GM12878 (cell line): ENCODE measurements around the gene SACS. TPM values are rescaled to one million over a fixed set of nuclear protein-coding genes. Genes with fewer than 3 reads are reported as not detected.

ENCODE experiments used
- ATAC-seq: fragments of 200-7000 bp; cut with Tn5 transposase; 3 replicates; pipeline ENCODE4 v1.9.1; 2020; ENCODE audit warnings: mild to moderate bottlenecking, moderate library complexity
- BruUV-seq: library from RNA; stranded (reverse); fragments of 400-500 nt; replicated peaks from 2 replicates; lab custom pipeline; 2021; lab: Mats Ljungman, UMichigan
- CTCF ChIA-PET: fragments of 300-600 bp; sonication (Branson Sonifier 250); formaldehyde crosslinking; extraction: SDS; loops from one replicate; lab custom pipeline; 2021; ENCODE audit warnings: inconsistent platforms; lab: Yijun Ruan, JAX
- POLR2A ChIA-PET: fragments of 350-600 bp; formaldehyde crosslinking; extraction: SDS; loops from one replicate; lab custom pipeline; 2021; ENCODE audit warnings: inconsistent platforms; lab: Charles Lee
- RAD21 ChIA-PET: fragments of 300-600 bp; sonication (Branson Sonifier 250); formaldehyde crosslinking; loops from one replicate; lab custom pipeline; 2023; ENCODE audit warnings: antibody characterized with exemption; ENCODE audit not compliant: unreplicated experiment; lab: Charles Lee
- SMC1A ChIA-PET: fragments of 300-600 bp; sonication (Branson Sonifier 250); formaldehyde crosslinking; loops from one replicate; lab custom pipeline; 2023; ENCODE audit not compliant: unreplicated experiment, uncharacterized antibody; lab: Charles Lee
- DNase-seq: peaks from one replicate; pipeline ENCODE4 v3.0.0-alpha.2; 2011; ENCODE audit warnings: low read depth, low spot score
- FAIRE-seq: peaks from 3 replicates; lab custom pipeline; 2011; peaks lifted over from hg19 to GRCh38; lab: Jason Lieb, UNC
- H2AFZ ChIP-seq: 2 replicates; pipeline ENCODE4 v1.6.0; 2011; ENCODE audit warnings: low read depth, low read length, control low read depth; ENCODE audit not compliant: control insufficient read depth
- H3K27ac ChIP-seq: 2 replicates; pipeline ENCODE4 v1.5.1; 2011; ENCODE audit warnings: control low read depth; ENCODE audit not compliant: control insufficient read depth, insufficient read depth
- H3K27me3 ChIP-seq, 2 experiments: replicated peaks in 1 of 2; 2 replicates each; pipeline versions ENCODE4 v1.6.0 to v1.6.1; 2011; ENCODE audit warnings: low read length in 1 of 2; ENCODE audit not compliant: control insufficient read depth in 2 of 2, insufficient read depth in 2 of 2
- H3K36me3 ChIP-seq, 2 experiments: 2 replicates each; pipeline ENCODE4 v1.5.1; 2011; ENCODE audit warnings: low read length in 1 of 2; ENCODE audit not compliant: control insufficient read depth in 2 of 2, insufficient read depth in 2 of 2
- H3K4me1 ChIP-seq: 2 replicates; pipeline ENCODE4 v1.6.1; 2011; ENCODE audit warnings: mild to moderate bottlenecking, low read length, moderate library complexity, mixed read lengths; ENCODE audit not compliant: control insufficient read depth, insufficient read depth
- H3K4me2 ChIP-seq: 2 replicates; pipeline ENCODE4 v1.6.0; 2011; ENCODE audit warnings: control low read depth; ENCODE audit not compliant: control insufficient read depth, insufficient read depth
- H3K4me3 ChIP-seq: fragments of 200-600 bp; sonication (generic); 2 replicates; pipeline ENCODE4 v1.5.1; 2016
- H3K79me2 ChIP-seq: 2 replicates; pipeline ENCODE4 v1.6.0; 2011; ENCODE audit warnings: low read length; ENCODE audit not compliant: control insufficient read depth, insufficient read depth
- H3K9ac ChIP-seq: 2 replicates; pipeline ENCODE4 v1.8.0; 2011; ENCODE audit warnings: low read length, control low read depth, mixed read lengths; ENCODE audit not compliant: control insufficient read depth, insufficient read depth
- H3K9me3 ChIP-seq: replicated peaks from 3 replicates; pipeline ENCODE4 v1.5.1; 2011; ENCODE audit warnings: mild to moderate bottlenecking, low read length; ENCODE audit not compliant: control insufficient read depth, insufficient read depth
- H4K20me1 ChIP-seq: 2 replicates; pipeline ENCODE4 v1.6.0; 2011; ENCODE audit not compliant: control insufficient read depth, insufficient read depth
- EZH2 ChIP-seq: IDR thresholded peaks from 2 replicates; pipeline ENCODE4 v1.6.1; 2012; ENCODE audit warnings: low read depth, mild to moderate bottlenecking, control low read depth, inconsistent platforms, low read length, borderline replicate concordance; ENCODE audit not compliant: control insufficient read depth
- WGBS: methylation state at CpG from one replicate; pipeline ENCODE4 v1.1.6; 2016; ENCODE audit warnings: low lambda C conversion rate; ENCODE audit not compliant: insufficient replicate concordance, insufficient coverage; ENCODE audit errors: missing lambda C conversion rate; 5-methylcytosine and 5-hydroxymethylcytosine counted together
- in situ Hi-C: fragments of 300-500 bp; cut with MboI; formaldehyde crosslinking; loops from 9 replicates; pipeline ENCODE4 v1.14.3; 2018; ENCODE audit warnings: mixed read lengths
- intact Hi-C: fragments of 100-400 bp; cut with micrococcal nuclease; formaldehyde crosslinking; loops from one replicate; pipeline ENCODE4 v1.14.2; 2022; ENCODE audit not compliant: unreplicated experiment
- polyA plus RNA-seq, 11 experiments: library from polyadenylated mRNA; depleted of rRNA in 4 of 11; unstranded in 6 of 11; stranded (reverse) in 5 of 11; fragments of >200 nt; fragmentation: Nextera tagmentation in 4 of 11; fragmentation: Illumina TruSeq in 1 of 11; extraction: Ambion mirVana in 4 of 11; extraction: Trizol in 1 of 11; gene quantifications; 1 replicate in 1 of 11; 2 replicates in 10 of 11; pipeline versions ENCODE4 v1.2.1 to v1.2.3, GENCODE V29; 2011 to 2016; ENCODE audit warnings: inconsistent platforms in 2 of 11, missing spikeins in 2 of 11, low read depth in 1 of 11
- total RNA-seq, 4 experiments: library from RNA; depleted of rRNA in 3 of 4; stranded (reverse); fragments of >200 nt in 3 of 4; fragmentation: Illumina TruSeq in 1 of 4; extraction: Trizol in 1 of 4; gene quantifications; 2 replicates each; pipeline versions ENCODE4 v1.2.1 to v1.2.3, GENCODE V29; 2013 to 2021
- TF ChIP-seq, protein P1 (sequence below): fragments of 450-650 bp; IDR thresholded peaks from 2 replicates; pipeline ENCODE4 v1.6.1; 2018; ENCODE audit warnings: borderline replicate concordance, mild to moderate bottlenecking; ENCODE audit not compliant: partially characterized antibody
- TF ChIP-seq, protein P2 (sequence below): fragments of 450-650 bp; IDR thresholded peaks from 2 replicates; pipeline ENCODE4 v1.6.1; 2017; ENCODE audit warnings: low read depth, mild to moderate bottlenecking, moderate library complexity

Gene SACS
- total and polyA plus RNA-seq, 10 of the 15 experiments (the other 5 are each of a cell fraction or from before 2014, with no cell fraction given): 9.9 to 74.9 (median 22.1) TPM

DNA sequence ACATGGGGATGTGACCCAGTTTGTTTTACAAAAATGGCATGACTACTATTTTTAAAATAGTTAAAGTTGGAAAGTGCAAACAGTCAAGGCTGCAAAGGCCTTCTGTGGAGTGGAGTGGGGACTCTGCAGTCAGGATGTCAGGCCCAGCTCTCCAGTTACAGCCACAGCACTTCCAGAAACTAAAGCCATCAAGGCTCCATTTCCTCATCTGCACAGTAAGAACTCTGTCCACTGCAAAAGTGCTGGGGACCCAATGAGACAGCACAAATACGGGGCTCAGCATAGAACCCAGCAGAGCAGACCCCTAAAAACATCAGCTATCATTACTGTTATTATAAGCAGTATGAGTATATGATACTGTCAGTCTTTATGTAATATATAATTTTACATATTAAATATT lies 73.6 kb downstream of the SACS start:
- CTCF ChIA-PET: interaction anchor here (1.5 kb wide), 1 partner anchor 10 kb away, joined by 6 read pairs; no protein-coding TSS in a partner anchor
- H3K79me2 ChIP-seq: no peaks in the 10 kb centered on the region
- POLR2A ChIA-PET: no interaction called here
- WGBS: 61% methylated on average over 1 of the region's 1 CpG
- H3K9me3 ChIP-seq: no peaks in the 10 kb centered on the region
- DNase-seq (no peak), FAIRE-seq (no peak), ATAC-seq (no peak; the same call in 2 of the 3 replicates)
- H2AFZ ChIP-seq: no peak overlapping the region
- no peak overlapping the region for H3K4me3 ChIP-seq
- H3K4me1 ChIP-seq: no peaks in the 10 kb centered on the region
- TF ChIP-seq, protein P1, sequence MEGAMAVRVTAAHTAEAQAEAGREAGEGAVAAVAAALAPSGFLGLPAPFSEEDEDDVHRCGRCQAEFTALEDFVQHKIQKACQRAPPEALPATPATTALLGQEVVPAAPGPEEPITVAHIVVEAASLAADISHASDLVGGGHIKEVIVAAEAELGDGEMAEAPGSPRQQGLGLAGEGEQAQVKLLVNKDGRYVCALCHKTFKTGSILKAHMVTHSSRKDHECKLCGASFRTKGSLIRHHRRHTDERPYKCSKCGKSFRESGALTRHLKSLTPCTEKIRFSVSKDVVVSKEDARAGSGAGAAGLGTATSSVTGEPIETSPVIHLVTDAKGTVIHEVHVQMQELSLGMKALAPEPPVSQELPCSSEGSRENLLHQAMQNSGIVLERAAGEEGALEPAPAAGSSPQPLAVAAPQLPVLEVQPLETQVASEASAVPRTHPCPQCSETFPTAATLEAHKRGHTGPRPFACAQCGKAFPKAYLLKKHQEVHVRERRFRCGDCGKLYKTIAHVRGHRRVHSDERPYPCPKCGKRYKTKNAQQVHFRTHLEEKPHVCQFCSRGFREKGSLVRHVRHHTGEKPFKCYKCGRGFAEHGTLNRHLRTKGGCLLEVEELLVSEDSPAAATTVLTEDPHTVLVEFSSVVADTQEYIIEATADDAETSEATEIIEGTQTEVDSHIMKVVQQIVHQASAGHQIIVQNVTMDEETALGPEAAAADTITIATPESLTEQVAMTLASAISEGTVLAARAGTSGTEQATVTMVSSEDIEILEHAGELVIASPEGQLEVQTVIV: no peak
- TF ChIP-seq, protein P2, sequence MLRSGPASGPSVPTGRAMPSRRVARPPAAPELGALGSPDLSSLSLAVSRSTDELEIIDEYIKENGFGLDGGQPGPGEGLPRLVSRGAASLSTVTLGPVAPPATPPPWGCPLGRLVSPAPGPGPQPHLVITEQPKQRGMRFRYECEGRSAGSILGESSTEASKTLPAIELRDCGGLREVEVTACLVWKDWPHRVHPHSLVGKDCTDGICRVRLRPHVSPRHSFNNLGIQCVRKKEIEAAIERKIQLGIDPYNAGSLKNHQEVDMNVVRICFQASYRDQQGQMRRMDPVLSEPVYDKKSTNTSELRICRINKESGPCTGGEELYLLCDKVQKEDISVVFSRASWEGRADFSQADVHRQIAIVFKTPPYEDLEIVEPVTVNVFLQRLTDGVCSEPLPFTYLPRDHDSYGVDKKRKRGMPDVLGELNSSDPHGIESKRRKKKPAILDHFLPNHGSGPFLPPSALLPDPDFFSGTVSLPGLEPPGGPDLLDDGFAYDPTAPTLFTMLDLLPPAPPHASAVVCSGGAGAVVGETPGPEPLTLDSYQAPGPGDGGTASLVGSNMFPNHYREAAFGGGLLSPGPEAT: no peak
- no peak for TF ChIP-seq EZH2
- 0 out of 2 replicates have a peak, but pooled peaks cover under 1% of the 10 kb centered on the region for H4K20me1 ChIP-seq
- no TSS peak for BruUV-seq
- RAD21 ChIA-PET: no interaction called here
- no peak overlapping the region for H3K27ac ChIP-seq
- H3K27me3 ChIP-seq: no peaks in the 10 kb centered on the region
- no peak overlapping the region for H3K9ac ChIP-seq
- in situ Hi-C loops: no loop called here
- no peak overlapping the region for H3K4me2 ChIP-seq
- SMC1A ChIA-PET: no interaction called here
- intact Hi-C loops: no loop called here
- peaks cover 1 to 19% of the 10 kb centered on the region in 2 experiments; a peak in 3 of 4 replicates for H3K36me3 ChIP-seq
